SU-DHL-6 (cell line): Measurements from ENCODE around the gene FAAP24.
"Not testable (repeated sequence)": the region's sequence is repeated elsewhere in the genome, so short reads cannot be mapped to it uniquely, and the experiment has no call there.

Experiments
- CTCF ChIP-seq: fragments of 200-600 bp; sonication (generic); IDR thresholded peaks from one replicate; pipeline ENCODE4 v1.5.1; 2017; ENCODE audit warnings: antibody characterized with exemption, mild to moderate bottlenecking, low read length, moderate library complexity; ENCODE audit not compliant: insufficient read depth, poor library complexity, severe bottlenecking
- EZH2phosphoT487 ChIP-seq: fragments of 200-600 bp; sonication (generic), shearing (Covaris generic); conservative IDR thresholded peaks from 2 replicates; pipeline ENCODE4 v1.6.1; 2018; ENCODE audit warnings: mild to moderate bottlenecking, antibody characterized with exemption, low read length, moderate library complexity, mixed read lengths

GRCh38 chr19:33010891-33011290 lies 38.8 kb downstream of the FAAP24 start:
- TF ChIP-seq CTCF, EZH2phosphoT487: not testable (repeated sequence)
